A549 (cell line): ENCODE results near the gene EHF.

Experiments used
- BHLHE40 ChIP-seq: IDR thresholded peaks from 2 replicates; pipeline ENCODE4 v1.6.1; 2012; ENCODE audit warnings: low read depth, low read length, inconsistent platforms
- CBX2 ChIP-seq: fragments of 200-600 bp; sonication (generic); IDR thresholded peaks from 2 replicates; pipeline ENCODE4 v1.6.1; 2016; ENCODE audit warnings: low read depth, mild to moderate bottlenecking, borderline replicate concordance
- CHD2 ChIP-seq: fragments of 150-350 bp; IDR thresholded peaks from 2 replicates; pipeline ENCODE4 v1.6.1; 2014; ENCODE audit warnings: low read length; ENCODE audit not compliant: partially characterized antibody
- EP300 ChIP-seq, 2 experiments: fragments of >200 bp; sonication (Bioruptor Twin); formaldehyde crosslinking; IDR thresholded peaks; 2 replicates in 1 of 2; 3 replicates in 1 of 2; pipeline ENCODE4 v1.6.1; 2016 to 2017
- KDM1A ChIP-seq: fragments of 200-600 bp; sonication (generic); IDR thresholded peaks from 2 replicates; pipeline ENCODE4 v1.6.1; 2016; ENCODE audit warnings: low read depth, mild to moderate bottlenecking
- MAFK ChIP-seq: fragments of 450-650 bp; IDR thresholded peaks from 2 replicates; pipeline ENCODE4 v1.6.1; 2014; ENCODE audit not compliant: partially characterized antibody
- MYC ChIP-seq: IDR thresholded peaks from 2 replicates; pipeline ENCODE4 v1.6.1; 2012; ENCODE audit warnings: mild to moderate bottlenecking, inconsistent platforms, low read length, improper control_type of control experiment, borderline replicate concordance
- POLR2A ChIP-seq: IDR thresholded peaks from 2 replicates; pipeline ENCODE4 v1.6.1; 2012; ENCODE audit warnings: mild to moderate bottlenecking, low read length
- RCOR1 ChIP-seq: fragments of 150-350 bp; IDR thresholded peaks from 2 replicates; pipeline ENCODE4 v1.6.1; 2014; ENCODE audit warnings: antibody characterized with exemption, low read length, low read depth
- SMC3 ChIP-seq: fragments of >200 bp; sonication (Bioruptor Twin); formaldehyde crosslinking; IDR thresholded peaks from 3 replicates; pipeline ENCODE4 v1.6.1; 2018; ENCODE audit warnings: inconsistent platforms
- TF ChIP-seq, protein P1 (sequence below): fragments of >200 bp; sonication (Bioruptor Twin); formaldehyde crosslinking; IDR thresholded peaks from 3 replicates; pipeline ENCODE4 v1.5.1; 2016
- TF ChIP-seq, protein P2 (sequence below): fragments of 450-650 bp; IDR thresholded peaks from 2 replicates; pipeline ENCODE4 v1.6.1; 2014; ENCODE audit warnings: antibody characterized with exemption
- TF ChIP-seq, protein P3 (sequence below): fragments of 250-450 bp; sonication (Bioruptor Pico); IDR thresholded peaks from 2 replicates; pipeline ENCODE4 v1.5.0; 2021; ENCODE audit warnings: mild to moderate bottlenecking, moderate library complexity, borderline replicate concordance

DNA sequence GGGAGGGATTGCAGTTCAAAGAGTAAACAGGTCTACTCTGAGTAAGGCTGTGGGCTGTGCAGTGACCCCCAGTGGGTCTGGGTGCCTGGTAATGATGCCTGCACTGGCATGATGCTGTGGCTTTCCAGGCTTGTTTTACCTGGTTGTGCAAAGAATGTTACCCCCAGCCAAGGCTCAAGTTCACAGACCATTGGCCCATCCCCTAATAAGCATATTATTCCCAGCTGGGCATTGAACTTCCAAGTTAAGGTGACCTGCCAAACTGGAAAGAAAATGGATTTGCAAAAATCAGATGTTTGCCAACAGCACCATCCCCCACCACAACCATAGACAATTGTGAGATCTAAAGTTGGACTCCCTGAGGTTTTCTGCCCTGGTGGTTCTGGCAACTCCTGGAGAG, 7.9 kb upstream of the EHF start:
- TF ChIP-seq SMC3 = no peak
- TF ChIP-seq POLR2A = no peak
- TF ChIP-seq, protein P1, sequence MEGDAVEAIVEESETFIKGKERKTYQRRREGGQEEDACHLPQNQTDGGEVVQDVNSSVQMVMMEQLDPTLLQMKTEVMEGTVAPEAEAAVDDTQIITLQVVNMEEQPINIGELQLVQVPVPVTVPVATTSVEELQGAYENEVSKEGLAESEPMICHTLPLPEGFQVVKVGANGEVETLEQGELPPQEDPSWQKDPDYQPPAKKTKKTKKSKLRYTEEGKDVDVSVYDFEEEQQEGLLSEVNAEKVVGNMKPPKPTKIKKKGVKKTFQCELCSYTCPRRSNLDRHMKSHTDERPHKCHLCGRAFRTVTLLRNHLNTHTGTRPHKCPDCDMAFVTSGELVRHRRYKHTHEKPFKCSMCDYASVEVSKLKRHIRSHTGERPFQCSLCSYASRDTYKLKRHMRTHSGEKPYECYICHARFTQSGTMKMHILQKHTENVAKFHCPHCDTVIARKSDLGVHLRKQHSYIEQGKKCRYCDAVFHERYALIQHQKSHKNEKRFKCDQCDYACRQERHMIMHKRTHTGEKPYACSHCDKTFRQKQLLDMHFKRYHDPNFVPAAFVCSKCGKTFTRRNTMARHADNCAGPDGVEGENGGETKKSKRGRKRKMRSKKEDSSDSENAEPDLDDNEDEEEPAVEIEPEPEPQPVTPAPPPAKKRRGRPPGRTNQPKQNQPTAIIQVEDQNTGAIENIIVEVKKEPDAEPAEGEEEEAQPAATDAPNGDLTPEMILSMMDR = no peak
- no peak for TF ChIP-seq KDM1A
- no peak for TF ChIP-seq BHLHE40
- TF ChIP-seq, protein P2, sequence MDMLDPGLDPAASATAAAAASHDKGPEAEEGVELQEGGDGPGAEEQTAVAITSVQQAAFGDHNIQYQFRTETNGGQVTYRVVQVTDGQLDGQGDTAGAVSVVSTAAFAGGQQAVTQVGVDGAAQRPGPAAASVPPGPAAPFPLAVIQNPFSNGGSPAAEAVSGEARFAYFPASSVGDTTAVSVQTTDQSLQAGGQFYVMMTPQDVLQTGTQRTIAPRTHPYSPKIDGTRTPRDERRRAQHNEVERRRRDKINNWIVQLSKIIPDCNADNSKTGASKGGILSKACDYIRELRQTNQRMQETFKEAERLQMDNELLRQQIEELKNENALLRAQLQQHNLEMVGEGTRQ = no peak
- TF ChIP-seq EP300 (IDR thresholded peaks at IDR 0.05) = no peak
- no peak for TF ChIP-seq RCOR1
- TF ChIP-seq CHD2 = no peak
- TF ChIP-seq MAFK = no peak
- no peak for TF ChIP-seq CBX2
- TF ChIP-seq MYC = no peak
- TF ChIP-seq, protein P3, sequence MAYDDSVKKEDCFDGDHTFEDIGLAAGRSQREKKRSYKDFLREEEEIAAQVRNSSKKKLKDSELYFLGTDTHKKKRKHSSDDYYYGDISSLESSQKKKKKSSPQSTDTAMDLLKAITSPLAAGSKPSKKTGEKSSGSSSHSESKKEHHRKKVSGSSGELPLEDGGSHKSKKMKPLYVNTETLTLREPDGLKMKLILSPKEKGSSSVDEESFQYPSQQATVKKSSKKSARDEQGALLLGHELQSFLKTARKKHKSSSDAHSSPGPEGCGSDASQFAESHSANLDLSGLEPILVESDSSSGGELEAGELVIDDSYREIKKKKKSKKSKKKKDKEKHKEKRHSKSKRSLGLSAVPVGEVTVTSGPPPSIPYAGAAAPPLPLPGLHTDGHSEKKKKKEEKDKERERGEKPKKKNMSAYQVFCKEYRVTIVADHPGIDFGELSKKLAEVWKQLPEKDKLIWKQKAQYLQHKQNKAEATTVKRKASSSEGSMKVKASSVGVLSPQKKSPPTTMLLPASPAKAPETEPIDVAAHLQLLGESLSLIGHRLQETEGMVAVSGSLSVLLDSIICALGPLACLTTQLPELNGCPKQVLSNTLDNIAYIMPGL (CRISPR knock-in tag) = no peak
